ENCODE results near the gene SUCLG2.

DNA sequence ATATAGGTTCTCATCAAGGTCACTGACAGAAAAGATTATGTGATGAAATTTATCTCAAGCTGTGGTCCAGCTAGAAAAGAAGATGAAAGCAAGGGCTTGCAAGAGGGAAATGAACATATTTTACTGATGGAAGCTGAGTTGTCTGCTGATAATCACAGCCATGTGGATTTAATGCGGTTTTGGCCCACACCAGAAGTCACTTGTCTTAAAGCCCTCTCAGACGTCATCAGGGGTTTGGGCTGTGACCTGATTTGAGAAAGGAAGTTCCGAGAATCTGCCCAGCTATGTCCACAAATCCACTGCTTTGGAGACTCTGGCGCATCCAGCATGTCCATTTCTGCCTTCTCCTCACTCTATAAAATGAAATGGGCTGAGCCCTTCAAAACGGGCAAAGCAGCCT lies 278.4 kb downstream of the SUCLG2 start:
- TF ChIP-seq CTCF (conservative IDR thresholded peaks at IDR 0.05; ENCODE audit: low read length) = no peak
- TF ChIP-seq EZH2phosphoT487 (IDR thresholded peaks at IDR 0.05; ENCODE audit: borderline replicate concordance, low read depth, low read length) = no peak

Measured in OCI-LY7 (cell line).